HEK293T (cell line): Measurements from ENCODE around the gene ATP5ME.

ENCODE experiments used
- CTBP1 ChIP-seq: fragments of 450-650 bp; IDR thresholded peaks from 2 replicates; pipeline ENCODE4 v1.6.1; 2016; ENCODE audit warnings: borderline replicate concordance
- ELF4 ChIP-seq: fragments of 450-650 bp; IDR thresholded peaks from 2 replicates; pipeline ENCODE4 v1.6.1; 2017; ENCODE audit warnings: antibody characterized with exemption
- FOXA1 ChIP-seq: fragments of 450-650 bp; IDR thresholded peaks from 2 replicates; pipeline ENCODE4 v1.6.1; 2016; ENCODE audit warnings: mild to moderate bottlenecking
- FOXM1 ChIP-seq: fragments of 450-650 bp; IDR thresholded peaks from 2 replicates; pipeline ENCODE4 v1.6.1; 2017; ENCODE audit warnings: mild to moderate bottlenecking, borderline replicate concordance
- LEF1 ChIP-seq: fragments of 450-650 bp; IDR thresholded peaks from 2 replicates; pipeline ENCODE4 v1.6.1; 2017; ENCODE audit warnings: mild to moderate bottlenecking, borderline replicate concordance
- SP1 ChIP-seq: fragments of 450-650 bp; IDR thresholded peaks from 2 replicates; pipeline ENCODE4 v1.6.1; 2017

- TF ChIP-seq ELF4, result no peak
- TF ChIP-seq SP1, result no peak
- no peak for TF ChIP-seq CTBP1
- TF ChIP-seq LEF1, result no peak
- no peak for TF ChIP-seq FOXM1
- no peak for TF ChIP-seq FOXA1
These were observed 5.6 kb upstream of the ATP5ME start for GRCh38 chr4:679629-680028.
